HG03045 (cell line): ENCODE results near the gene FBXO4.

Source experiments
- ATAC-seq: cut with Tn5 transposase; IDR thresholded peaks from one replicate; pipeline ENCODE4 v1.9.1; 2021; ENCODE audit warnings: mild to moderate bottlenecking, moderate library complexity; ENCODE audit not compliant: unreplicated experiment

Gene FBXO4, protein sequence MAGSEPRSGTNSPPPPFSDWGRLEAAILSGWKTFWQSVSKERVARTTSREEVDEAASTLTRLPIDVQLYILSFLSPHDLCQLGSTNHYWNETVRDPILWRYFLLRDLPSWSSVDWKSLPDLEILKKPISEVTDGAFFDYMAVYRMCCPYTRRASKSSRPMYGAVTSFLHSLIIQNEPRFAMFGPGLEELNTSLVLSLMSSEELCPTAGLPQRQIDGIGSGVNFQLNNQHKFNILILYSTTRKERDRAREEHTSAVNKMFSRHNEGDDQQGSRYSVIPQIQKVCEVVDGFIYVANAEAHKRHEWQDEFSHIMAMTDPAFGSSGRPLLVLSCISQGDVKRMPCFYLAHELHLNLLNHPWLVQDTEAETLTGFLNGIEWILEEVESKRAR

DNA sequence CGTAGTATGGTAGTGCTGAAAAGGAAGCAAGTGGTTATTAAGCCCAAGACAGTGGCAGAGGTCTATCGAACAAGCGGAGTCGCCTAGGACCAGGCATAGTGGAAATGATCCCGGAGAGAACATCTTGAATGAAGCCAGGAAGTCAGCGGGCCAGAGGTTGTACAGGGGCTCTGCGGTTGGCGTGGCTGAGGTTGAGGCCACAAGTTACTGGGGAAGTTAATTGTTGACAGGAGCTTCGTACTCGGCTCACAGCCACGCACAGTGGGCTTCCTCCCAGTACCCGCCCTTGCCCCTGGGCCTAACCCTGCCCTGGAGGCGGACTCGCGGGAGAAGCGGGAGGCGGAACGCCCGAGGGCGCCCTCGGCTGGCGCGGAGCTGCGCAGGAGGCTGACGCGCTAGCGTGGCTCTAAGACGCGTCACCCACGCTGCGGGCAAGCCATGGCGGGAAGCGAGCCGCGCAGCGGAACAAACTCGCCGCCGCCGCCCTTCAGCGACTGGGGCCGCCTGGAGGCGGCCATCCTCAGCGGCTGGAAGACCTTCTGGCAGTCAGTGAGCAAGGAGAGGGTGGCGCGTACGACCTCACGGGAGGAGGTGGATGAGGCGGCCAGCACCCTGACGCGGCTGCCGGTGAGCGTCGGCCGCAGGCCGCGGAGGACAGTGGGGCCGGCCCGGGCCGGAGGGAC is at the start of gene FBXO4:
Gene FBXO4, plus strand, starts transcription at position 410 of the 683 bp plus-strand sequence. Its CDS starts 29 bp downstream, at position 439.
- peak; percentile 98 for ATAC-seq

DNA sequence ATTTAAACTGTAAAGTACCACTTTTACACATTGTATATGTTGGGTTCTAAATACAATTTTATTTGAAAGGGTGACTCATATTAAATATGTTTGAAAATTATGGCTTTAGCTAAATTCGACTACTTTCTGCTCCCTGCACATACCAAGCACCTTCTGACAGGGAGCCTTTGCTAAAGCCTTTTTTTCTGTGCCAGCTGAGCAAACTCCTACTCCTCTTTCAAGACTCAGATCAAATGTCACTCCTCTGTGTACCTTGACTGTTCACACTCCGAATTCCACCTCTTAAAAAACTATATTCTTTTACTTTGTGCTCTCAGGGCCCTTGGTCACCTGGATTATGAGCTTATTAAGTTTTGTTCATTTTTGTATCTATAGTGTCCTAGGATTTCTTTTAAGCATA is 48.4 kb upstream of the FBXO4 start:
- no peak for ATAC-seq

DNA sequence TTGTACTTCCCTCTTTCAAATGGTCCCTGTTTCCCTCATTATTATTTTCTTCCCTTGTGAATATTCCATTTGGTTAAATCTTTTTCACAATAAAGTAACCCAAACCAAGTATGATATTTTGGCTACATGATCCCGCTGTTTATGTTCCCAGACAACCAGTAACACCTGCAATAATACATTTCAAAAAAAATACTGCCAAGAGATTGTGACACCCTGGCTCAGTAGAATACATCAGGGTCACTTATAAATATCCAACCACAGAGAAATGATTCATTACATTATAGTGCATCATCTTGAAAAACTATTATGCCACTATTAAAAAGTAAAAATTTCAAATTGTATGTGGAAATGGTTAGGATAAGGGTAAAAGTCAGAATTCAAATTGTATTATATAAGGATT is 47.7 kb upstream of the FBXO4 start:
- ATAC-seq, result no peak

DNA sequence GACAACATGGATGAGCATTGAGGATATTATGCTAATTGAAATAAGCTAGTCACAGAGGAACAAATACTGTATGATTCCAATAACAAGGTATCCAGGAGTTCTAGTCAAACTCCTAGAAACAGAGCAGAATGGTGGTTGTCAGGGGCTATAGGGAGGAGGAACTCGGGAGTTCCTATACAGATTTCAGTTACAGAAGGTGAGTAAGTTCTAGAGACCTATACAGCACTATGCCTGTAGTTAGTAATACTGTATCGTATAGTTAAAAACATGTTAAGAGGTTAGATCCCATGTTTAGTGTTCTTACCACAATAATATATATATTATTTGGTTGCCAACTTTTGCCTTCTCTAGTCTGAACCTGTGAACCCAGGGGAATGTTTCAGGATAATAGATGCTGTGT is 46.9 kb upstream of the FBXO4 start:
- no peak for ATAC-seq

DNA sequence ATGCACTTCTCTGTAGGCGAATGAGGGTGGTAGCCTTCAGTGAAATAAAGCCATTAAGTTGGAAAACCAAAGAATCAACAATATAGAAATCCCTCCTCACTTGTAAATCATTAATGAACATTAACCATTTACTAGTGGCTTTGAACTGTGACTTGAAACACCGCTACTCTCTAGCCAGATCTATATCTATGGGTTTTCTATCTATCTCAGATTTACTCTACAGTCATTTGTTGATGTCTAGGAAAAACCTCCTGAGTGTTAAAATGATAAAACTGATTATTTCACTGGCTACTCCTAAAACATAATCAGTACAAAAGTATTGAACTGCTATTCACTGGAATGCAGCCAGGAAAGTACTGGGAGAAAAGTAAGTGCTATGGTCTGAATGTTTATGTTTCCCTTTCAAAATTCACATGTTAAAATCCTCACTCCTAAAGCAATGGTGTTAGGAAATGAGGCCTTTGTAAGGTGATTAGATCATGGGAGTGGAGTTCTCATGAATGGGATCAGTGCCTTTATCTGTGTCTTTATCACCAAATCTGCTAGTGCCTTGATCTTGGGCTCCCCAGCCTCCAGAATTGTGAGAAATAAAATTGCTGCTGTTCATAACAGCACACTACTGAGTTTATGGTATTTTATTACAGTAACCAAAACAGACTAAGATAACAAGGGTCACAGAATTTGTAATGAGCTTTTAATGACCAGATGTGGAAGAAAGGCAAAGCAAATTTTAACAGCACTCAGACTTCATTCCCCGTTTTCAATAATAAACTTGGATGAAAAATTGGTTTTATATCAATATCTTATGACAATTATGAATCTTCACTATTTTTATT is 46.2 kb upstream of the FBXO4 start:
- no peak for ATAC-seq

DNA sequence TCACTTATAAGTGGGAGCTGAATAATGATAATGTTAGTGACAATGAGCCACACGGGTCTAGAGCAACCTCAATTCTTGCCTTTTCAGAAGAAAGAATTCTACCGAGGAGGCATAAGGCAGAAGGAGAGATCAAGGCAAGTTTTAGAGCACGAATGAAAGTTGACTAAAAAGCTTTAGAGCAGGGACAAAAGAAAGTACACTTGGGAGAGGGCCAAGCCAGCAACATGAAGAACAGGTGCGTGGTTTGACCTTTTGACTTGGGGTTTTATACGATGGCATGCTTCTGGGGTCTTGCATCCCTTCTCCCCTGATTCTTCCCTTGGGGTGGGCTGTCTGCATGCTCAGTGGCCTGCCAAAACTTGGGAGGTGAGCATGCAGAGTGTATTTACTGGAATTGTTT is 42.3 kb upstream of the FBXO4 start:
- no peak for ATAC-seq

DNA sequence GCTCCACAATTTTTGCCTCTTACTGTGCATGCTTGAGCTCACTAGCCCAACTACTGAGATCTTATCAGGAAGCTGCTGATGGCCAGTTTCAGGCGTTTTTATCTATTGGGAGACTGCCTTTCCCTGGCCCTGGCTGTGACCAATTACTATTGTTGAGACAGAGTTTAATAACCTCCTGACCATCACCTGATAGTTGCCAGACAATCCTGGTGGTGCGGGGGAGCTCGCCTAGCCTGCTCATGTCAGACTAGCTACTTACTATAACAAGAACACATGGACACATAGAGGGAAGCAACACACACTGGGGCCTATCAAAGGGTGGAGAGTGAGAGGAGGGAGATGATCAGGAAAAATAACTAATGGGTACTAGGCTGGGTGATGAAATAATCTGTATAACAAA is 41.8 kb upstream of the FBXO4 start:
- no peak for ATAC-seq

DNA sequence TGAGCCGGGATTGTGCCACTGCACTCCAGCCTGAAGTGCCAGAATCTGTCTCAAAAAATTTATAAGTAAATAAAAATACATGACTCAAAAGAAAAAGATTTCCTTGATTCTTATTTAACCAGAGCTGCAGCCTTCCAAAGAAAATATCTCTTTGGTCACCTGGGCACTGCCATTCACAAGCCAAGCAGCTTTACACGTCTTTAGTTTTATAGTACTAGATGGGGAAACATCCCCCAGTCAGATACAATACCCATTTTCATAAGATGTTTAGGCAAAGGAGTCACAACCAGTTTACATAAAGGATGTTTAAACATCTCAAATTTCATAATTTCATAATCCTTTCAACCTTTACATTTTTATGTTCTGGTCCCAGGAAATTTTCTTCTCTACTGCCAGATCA is 41.1 kb upstream of the FBXO4 start:
- ATAC-seq, result no peak

DNA sequence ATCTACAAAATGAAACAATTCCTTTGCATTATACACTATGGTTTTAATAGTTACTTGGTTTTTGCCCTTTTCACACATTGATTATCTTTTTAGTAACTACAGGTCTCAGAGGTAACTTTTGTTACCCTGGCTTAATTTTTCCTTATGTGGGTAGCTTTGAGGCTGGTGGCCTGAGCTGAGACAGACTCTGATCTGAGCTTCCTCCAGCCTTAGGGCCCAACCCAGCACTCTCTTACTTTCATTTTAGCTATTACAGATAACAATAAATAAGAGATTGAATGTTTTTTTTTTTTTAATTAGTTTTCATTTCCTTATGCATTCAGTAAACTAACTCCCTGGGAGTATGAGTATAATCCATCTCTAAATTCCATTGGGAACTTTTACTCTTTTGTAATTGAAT is 39.8 kb upstream of the FBXO4 start:
- no peak for ATAC-seq

DNA sequence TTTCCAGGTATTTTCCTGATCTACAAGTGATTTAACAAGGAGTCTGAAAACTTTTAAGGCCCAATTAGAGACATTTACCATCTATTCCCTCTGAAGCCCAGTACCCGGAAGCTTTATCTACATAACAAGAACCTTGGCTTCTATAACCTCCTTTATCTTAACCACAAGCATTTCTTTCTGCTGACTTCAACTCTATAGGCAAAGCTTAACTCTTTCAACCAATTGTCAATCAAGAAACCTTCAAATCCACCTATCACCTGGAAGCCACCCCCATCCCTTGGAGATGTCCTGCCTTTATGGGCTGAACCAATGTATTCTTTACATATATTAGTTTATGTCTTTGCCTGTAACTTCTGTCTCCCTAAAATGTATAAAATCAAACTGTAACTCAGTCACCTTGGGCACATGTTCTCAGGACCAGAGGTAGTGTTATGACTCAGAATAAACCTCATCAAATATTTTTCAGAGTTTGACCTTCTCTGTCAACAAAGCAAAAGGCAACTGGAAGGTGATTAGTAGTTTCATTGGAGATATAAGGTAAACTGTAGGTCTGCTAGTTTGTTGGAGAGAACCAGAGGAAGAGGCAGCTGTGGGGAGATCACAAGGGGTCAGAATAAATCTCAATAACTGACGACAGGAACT is 33.9 kb upstream of the FBXO4 start:
- no peak for ATAC-seq

DNA sequence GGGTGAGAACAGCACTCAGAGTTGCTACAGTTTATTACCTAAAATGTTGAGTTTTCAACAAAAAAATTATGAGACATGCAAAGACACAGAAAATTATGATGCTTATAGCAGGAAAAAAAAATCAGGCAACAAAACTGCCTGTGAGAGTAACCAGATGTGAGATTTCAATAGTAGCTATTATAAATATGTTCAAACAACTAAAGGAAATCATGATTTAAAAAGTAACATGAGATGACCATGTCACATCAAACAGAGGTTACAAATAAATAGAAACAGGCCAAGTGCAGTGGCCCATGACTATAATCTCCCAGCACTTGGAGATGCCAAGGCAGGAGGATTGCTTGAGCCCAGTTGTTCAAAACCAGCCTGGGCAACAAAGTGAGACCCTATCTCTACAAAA is 33.0 kb upstream of the FBXO4 start:
- ATAC-seq, result no peak

DNA sequence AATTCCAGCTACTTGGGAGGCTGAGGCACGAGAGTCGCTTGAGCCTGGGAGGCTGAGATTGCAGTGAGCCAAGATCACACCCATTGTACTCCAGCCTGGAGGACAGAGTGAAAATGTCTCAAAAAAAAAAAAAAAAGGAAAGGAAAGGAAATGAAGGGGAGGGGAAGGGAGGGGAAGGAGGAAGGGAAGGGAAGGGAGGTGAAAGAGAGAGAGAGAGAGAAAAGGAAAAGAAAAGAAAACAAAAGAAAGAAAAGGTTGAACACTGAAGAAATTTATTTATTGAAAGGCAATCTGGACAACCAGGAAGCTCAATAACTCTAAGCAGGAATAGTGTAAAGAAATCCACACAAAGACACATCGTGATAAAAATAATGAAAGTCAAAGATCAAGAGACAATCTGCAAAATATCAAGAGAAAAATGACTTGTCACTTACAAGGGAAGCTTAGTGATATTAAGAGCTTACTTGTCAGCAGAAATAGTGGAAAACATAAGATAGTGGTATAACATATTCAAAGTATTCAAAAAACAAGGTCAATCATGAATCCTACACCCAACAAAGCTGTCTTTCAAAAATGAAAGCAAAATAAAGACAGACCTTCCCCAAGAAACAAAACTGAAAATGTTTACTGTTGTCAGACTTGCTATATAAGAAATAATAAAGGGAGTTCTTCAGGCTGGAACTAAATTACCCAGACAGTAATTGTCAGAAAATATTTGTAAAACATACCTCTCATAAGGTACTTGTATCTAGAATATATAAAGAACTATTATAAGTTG is 31.8 kb upstream of the FBXO4 start:
- ATAC-seq, result no peak

DNA sequence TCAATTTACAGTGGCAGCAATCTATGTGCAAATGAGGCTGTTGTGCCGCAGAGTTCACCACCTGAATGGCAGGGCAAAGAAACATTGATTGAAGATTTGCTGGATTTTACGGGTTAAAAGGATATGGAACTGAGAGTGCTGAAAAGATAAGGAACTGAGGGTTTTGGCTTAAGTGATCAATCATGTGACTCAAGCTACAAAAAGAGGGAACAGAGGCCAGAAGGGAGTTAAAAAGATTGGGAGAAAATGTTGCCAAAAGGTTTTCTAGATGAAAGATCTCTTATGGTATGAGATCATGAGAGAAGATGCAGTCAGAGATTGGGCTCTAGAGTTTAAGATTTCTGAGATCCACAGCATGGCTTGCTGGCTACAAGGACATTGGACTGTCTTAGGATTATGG is 28.9 kb upstream of the FBXO4 start:
- ATAC-seq, result no peak

DNA sequence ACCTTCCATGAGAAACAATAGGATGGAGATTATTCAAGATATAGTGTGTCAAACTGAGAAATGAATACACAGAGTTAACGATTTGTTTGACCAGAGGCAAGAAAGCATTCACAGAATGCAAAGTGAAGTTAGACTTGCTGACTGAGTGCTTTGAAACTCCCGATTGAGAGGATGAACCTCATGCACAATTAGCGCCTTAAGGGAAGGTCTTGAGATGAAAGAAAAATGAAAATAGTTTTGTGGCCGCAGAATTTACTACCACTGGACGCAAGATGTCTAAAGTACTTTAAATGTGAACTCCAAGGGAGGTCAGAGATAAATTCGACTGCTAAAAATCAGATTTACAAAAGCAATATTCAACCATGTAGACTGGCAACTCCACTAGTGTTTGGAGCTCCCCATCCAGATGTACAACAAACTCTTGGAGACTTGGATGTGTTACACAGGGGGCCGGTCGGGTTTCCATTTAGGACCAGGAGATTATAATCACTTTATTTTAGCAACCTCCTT is 21.6 kb upstream of the FBXO4 start:
- ATAC-seq, result no peak

DNA sequence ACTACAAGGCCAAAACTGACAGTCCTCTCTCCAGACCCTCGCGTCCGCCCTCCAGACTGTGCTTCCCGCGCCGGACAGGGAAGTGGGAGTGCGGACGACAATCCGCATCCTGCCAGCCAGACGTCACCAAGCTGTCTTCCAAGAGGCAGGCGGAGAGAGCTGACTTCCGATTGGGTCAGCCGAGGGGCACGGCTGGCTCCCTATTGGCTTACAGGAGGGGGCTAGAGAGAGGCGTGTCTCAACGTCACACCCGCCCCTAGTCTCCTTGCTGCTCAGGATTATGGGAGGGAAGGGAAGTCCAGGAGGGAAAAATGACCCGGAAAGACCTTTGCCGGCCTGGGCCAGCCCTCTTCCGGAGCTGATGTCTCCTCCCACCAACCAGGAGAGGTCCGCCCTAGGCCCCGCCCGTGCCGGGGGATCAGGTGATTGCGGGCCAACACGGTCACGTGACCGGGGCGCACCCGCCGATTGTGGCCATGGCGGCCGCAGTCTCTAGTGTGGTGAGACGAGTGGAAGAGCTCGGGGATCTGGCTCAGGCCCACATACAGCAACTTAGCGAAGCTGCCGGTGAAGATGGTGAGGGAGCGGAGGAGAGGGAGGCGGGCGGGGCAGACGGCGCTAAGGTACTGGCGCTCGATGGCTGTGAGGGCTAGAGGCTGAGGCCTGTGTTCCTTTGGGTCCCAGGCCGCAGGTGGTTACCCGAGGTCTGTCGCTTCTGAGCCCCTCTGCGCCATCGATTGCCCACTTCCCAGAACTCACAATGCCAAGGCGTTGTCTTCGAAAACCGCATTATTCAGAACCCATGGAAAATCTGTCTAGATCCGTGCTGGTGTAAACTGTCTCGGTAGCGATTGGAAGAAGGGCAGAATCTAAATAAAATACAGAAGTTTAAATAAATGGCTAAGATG is 20.9 kb upstream of the FBXO4 start, which contains the start of gene RIMOC1:
Gene RIMOC1, plus strand, starts transcription at position 453 of the 908 bp plus-strand sequence. Its CDS starts 24 bp downstream, at position 477.
- ATAC-seq, result peak; percentile 99

DNA sequence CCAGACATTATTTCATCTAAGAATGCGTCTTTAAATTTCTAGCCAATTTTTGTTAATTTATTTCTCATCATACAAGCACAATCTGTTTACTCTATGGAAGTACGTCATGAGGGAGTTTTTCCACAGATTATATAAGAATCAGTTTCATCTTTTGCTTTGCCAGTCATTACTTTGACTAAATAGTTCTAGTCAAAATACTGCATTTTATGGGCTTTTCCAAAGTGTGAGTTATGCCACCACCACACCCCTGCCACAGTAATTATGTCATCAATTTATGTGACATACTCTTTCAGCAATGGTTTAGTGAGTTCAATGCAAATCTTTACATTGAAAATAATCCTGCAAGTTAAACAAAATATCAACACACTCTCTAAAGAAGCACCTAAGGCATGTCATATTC is 18.9 kb upstream of the FBXO4 start:
- ATAC-seq, result no peak

DNA sequence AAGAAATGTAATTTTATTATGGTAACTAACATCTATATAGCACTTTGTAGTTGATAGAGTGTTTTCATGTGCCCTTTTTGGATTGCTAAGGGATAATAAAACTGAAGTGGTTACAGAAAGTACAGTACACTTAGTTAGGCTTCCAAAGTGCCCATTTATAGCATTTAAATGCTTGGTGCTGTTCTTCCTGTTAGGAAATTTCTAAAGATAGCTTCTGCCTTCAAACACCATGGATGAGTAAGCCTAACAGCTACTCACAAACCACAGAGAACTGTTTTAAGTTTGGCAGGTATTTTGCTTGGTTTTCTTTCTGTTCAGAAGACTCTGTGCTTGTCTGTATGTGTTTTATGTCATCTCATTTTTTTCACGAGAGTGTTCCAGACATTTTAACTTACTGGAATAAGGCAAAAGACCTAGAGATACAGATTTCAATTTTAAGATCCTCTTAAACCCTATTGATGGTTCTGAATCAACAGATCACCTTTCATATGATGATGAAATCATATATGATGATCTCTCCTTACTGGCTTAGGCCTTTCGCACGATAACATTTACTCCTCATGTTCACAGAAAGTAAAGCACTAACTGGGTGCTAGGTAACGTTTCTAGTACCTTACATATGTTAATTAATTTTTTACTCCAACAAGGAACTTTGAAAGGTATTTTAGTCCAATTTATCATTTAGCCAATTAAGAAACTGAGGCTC is 16.6 kb upstream of the FBXO4 start:
- no peak for ATAC-seq

DNA sequence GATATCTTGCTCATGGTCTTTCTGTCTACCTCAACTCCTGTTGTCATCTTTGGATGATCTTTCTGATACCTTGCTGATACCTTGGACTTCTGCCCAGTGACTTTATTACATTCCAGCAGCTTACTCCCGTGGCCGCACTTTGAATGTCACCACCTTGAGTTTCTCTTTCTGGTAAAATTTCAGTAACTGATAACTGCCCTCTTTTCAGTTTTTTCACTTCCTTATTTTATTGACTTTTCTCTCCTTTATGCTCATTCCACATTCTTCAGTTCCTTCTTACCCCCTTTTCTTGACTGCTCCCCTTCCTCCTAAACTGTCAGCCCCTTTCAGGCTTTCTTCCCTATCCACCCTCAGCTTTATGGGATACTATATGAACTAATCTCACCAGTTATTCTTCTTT is 7.0 kb upstream of the FBXO4 start:
- ATAC-seq, result no peak
